Measurements from ENCODE around the gene MEIKIN.
A peak's percentile ranks its signal among the peaks of the same experiment; 100 is the strongest.
"Not testable (repeated sequence)": the region's sequence is repeated elsewhere in the genome, so short reads cannot be mapped to it uniquely, and the experiment has no call there.

The MEIKIN gene

DNA sequence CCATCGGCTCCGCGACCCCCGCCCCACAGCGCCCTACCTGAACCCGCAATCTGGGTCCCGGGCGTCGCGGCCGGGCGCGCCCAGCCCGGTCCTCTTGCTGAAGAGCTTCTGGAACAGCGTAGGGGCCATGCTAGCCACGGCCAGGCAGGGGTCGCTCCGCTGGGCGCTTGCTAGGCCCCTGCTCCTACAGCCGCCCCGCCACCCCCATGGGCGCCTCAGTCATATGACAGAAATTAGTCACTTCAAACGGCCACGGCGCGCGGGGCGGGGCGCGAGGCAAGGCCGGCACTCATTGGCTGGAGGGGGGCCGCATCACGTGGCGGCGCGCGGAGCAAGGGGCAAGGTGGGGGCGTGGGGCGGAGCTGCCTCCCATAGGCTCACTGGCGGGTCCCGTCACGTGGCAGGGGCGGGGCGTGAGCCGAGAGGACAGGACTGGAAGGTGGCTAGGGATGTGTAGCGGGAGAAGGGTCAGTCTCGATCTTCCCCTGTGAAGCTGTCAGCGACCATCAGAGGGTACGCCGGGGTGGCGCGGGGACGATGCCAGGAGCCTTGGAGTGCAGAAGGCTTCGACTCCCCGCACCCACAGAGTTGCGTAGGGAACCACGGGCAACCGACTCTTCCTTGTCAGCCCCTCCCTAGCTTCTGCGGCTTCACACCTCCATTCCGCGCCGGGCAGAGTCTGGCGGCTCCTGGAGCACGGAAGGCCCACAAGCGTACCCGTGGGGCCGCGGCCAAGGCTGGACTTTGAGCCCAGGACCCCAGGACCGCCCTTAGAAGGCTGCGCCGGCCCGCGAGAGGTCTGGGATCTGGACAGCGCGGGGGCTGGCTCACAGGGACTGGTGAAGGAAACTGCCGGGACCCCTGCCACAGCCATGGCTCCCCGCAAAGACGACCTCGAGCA is 148.4 kb downstream of the MEIKIN start, which contains the start of gene FNIP1:
Gene FNIP1 (minus strand): TSS at position 225 of the 901 bp plus-strand sequence. CDS start 96 bp downstream, at position 129.
- DNase-seq = peak; percentile 99

DNA sequence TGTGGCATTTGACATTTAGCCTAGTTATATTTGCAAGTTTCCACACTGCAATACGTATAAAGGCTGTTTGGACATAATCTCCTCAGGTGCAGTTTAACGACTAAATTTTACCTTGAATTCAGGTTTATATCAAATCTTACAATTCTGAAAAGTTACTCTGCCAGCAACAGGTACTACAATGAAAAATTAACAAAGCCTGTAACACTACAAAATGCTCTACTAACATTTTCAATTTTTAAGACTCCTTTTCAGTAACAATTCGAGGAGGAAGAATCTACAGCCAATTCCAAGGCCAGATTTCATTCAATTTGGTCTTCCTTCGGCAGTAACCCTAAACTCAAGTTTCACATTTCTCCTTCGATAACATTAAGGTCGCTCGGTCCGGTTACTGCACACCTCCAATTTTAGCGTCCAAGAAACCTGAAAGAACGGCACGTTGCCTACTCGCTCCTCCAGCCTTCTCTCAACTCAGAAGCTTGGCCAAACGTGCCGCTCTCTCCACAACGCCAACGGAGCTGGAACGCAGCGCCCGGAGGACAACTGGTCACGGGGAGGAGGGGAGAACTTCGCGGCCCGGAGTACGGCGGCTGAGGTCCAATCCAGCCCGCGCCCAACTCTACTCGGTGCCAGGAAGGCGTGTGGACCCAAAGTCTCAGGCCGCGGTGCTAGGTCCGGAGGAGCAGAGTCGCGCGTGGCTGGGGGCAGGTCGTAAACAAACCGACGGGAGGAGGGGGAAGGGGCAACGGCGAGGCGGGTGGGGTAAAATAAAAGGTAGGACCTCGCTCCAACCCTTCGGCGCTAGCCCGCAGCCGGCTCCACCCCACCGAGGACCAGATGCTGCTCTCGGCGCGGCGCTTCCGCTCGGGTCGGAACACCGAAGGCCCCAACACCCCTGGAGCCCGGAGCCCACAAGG is 149.3 kb downstream of the MEIKIN start:
- DNase-seq = peak; percentile 40 to 50

DNA sequence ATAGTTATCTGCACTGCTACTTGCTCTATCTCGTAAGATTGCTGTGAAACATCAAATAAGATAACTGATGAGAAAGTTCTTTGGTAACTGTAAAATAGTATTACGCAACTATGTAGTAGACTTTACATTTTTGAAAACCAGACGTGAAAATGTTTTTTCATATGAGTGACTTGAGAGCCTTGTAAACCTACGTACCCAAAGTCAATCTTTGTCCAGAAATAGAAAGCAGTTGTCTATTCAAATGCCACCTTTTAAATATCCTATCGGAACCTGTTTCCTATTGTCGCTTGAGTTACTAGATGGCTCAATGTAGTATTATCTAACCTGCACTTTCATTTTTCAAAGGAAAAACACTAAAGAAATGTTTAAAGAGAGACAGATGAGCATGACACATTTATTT is 150.2 kb downstream of the MEIKIN start:
- no peak for DNase-seq

DNA sequence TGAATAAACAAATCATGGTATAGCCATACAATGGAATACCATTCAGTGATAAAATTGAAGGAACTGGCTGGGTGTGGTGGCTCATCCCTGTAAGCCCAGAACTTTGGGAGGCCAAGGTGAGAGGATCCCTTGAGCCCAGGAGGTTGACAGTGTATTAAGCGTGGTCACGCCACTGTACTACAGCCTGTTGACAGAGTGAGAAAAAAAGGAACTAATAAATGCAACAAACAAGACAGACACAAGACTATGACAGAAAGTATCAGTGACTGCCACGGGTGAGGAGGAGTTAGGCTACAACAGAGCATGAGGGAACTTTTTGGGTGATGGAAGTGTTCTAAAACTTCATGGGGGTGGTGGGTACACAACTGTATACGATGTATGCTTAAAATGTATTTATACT is 150.9 kb downstream of the MEIKIN start:
- no peak for DNase-seq

DNA sequence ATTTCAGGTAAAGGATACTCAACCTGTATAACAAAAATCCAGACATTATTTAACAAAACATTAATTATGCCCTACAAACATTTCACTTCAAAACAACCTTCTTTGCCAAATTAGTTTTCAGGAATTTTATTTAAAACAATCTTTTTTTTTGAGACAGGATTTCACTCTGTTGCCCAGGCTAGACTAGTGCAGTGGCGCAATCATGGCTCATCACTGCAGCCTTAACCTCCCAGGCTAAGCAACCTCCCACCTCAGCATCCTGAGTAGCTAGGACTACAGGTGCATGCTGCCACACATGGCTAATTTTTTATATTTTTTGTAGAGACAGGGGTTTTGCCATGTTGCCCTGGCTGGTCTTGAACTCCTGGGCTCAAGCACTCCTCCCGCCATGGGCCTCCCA is 152.6 kb downstream of the MEIKIN start:
- no peak for DNase-seq

DNA sequence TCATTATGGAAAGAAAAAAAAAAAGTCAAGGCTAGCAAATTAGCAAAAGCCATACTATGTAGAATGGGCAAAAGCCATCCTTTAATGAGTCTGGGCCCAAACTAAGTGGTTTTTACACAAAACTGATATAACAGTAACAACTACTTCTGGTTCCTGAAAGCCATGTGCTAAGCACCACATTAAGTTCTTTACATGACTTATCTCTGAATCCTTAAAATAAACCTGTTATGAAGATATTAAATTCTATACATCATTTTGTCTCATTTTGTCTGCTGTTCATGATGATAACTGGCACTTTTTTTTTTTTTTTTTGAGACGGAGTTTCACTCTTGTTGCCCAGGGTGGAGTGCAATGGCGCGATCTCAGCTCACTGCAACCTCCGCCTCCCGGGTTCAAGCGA is 153.6 kb downstream of the MEIKIN start:
- DNase-seq = no peak

DNA sequence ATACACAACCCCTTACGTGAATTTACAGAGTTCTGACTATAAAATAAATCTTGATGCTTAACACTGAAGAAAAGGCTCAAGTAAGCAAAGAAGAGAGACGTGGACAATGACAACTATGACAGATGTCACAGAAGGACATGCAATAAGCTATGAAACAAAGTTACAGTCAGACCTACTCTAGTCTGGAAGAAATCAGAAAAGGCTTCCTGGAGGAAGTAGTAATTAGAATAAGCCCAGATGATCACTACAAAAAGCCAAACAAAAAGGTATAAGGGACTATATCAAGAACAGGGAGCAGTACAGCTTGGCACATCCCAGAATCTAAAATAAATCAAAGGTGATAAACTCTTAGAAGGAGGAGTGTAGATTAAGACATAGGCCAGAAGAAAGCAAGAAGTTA is 154.9 kb downstream of the MEIKIN start:
- no peak for DNase-seq

DNA sequence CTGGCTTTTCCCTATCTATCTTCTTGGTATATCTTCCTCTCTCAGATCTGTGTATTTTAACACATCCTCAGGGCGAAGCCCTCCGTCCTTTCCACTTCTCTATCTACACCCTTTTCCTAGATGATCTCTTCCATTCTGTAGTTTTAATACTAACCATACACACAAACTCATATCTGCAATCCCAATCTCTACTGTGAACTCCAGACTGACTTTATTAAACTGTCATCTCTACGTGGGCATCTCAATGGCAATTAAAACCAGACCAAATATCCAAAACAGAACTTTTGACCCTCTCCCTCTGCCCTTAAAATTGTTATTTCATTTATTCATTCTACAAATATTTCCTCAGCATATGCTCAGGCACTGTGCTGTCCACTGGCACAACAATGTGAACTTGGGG is 155.7 kb downstream of the MEIKIN start:
- no peak for DNase-seq

DNA sequence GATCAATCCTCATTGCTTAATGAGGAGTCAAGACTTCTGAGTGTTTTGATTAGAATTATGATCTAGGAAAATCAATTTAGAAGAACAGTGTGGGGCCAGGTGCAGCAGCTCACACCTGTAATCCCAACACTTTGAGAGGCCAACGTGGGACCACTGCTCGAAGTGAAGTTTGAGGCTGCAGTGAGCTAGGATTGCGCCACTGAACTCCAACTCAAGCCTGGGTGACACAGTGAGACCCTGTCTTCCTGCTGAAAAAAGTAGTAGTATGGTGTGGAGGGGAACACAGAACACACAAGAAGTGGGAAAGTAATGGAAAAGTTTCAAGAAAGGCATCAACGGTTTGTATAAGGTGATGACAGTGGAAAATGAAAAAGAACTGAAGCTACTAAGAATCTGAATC is 157.7 kb downstream of the MEIKIN start:
- no peak for DNase-seq

DNA sequence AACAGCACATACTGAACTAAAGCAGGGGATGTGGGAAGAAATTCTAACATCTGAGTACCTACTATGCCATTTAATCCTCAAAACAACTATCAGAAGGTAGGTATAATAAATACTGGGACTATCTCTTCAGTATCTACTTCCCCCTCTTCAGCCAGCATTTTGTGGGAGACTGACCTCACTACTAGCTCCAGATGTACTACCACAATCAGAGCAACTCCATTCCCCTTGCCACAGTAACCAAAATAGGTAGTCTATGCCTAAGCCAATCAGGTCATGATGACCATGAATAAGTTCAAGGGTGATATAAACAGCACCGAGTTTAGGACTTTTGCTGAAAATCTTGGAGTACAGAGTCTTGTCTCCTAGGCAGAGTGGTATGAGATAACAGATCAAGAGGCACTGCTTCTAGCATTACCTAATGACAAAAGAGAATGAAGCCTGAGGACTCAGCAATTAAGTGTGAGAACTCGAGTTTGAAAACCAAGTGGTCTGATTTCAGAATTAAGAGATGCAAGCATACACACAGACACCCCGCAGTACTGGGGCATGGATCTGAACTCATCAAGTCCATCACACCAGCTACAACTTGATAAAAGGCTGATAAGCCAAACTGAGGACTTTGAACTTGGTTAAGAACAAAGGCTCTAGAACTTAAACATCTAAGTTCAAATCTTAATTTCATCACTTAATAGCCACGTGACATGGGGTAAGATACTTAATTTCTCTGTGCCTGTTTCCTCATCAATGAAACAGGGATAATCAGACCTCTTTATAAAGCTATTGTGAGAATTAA is 158.4 kb downstream of the MEIKIN start:
- DNase-seq = no peak

DNA sequence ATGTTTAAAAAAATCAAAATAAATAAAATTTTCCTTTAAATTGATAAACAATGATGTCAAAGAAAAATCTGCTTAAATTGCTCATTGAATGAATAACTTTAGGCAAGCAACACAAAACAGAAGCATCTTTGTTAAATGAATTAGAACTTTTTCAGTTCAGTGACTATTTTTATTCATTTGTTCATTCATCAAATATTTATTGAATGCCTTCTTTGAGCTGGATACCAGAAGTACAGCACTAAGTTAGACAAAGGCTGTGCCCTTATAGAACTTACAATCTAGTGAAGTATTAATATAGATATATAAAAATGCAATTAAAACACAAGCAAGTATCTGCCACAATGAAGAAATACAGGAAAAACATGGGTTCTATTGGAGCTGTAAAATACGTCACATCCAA is 159.4 kb downstream of the MEIKIN start:
- no peak for DNase-seq

DNA sequence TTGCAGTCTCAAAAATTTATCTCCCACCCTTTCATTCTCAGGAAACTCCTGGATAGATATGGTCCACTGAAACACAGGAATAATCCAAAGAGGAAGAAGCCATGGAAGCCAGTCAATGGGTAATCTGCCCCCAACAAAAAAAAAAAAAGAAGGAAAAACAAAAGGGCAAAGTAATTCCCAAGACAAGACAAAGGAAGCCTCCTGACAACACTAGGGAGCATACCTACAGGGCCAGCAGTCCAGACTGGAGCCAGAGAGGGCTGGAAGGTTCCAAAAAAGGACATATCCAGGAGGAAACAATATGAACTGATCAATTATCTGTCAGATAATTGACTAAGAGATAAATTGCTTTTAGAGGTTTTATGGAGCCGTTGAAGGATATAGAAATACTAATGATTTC is 161.6 kb downstream of the MEIKIN start:
- DNase-seq = no peak

DNA sequence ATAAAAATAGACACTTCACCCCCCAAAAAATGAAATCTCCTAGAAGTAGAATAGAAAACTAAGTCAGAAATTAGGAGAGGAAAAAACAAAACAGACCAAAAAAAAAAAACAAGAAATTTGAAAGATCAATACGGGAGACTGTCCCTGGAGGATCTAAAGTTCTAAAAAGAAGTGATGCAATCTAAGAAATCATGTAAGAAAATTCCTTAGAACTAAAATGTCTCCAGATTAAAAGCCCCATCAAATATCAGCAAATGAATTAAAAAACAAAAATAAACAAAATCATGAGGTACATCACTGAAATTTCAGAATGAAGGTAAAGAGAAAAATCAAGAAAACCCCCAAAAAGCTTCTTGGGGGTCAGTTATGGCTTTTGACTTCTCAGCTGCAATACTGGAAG is 162.1 kb downstream of the MEIKIN start:
- no peak for DNase-seq

DNA sequence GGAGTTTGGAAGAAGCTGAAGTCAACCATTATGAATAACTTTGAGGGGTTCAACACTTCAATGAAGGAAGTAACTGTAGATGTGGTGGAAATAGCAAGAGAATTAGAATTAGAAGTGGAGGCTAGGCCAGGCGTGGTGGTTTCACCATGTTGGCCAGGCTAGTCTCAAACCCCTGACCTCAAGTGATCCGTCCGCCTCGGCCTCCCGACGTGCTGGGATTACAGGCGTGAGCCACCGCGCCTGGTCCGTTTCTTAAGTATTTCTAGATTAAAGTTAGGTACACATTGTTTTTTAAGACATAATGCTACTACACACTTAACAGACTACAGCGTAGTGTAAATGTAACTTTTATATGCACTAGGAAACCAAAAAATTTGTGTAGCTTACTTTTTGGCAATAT is 162.7 kb downstream of the MEIKIN start:
- DNase-seq = no peak

DNA sequence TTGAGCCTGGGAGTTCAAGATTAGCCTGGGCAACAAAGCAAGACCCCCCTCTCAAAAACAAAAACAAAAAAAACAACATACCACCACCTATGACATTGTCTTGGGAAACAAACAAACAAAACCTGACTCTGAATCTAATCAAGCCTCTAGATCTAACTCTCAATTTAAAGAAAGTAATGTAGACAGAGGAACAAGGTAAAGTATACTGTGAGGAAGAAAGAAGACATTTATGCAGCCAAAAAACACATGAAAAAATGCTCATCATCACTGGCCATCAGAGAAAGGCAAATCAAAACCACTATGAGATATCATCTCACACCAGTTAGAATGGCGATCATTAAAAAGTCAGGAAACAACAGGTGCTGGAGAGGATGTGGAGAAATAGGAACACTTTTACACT is 167.3 kb downstream of the MEIKIN start:
- DNase-seq = not testable (repeated sequence)

DNA sequence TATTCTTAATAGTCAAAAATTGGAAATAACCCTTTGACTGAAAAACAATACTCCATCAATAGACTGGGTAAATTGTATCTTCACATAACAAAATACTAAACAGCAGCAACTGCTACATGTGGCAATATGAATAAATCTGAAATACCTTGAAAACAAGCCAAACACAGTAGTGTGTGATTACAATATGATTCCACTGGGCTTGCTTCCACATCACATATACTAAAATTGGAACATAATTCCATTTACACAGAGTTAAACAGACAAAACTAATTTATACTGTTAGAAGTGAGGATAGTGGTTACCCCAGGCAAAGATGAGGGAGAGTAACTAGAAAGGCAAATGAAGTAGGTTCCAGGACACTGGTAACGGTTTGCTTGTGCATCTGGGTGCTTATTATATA is 169.0 kb downstream of the MEIKIN start:
- DNase-seq = no peak

DNA sequence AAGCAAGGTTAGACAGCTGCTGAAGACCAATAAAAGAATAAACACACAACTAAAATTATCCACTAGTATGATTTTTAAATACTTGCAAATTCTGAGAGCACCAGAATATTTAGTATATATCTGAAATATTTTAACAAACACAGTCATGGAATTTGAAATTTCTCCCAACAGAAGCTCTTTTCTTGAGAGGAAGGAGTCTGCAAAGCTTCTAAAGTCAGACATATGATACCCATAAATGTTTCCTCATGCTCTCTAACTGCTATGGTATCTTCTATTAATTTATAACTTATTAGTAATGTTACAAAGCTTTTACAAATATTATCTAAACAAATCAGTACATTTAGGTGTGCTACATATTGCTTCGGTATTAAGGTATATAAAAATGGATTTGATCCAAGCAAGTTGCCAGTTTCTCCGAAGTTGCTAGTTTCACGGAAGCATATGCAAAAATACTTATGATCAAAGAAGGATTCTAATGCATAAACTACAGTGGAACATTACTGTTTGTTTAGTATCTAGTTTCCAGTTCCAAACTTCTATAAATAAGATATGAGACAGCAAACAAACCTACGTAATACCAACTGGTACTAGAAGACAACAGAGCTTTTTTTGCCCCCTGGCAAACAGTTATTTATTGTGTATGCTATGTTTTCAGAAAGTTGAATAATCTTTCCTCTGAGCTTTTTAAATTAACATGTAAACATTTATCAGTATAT is 170.7 kb downstream of the MEIKIN start:
- no peak for DNase-seq

DNA sequence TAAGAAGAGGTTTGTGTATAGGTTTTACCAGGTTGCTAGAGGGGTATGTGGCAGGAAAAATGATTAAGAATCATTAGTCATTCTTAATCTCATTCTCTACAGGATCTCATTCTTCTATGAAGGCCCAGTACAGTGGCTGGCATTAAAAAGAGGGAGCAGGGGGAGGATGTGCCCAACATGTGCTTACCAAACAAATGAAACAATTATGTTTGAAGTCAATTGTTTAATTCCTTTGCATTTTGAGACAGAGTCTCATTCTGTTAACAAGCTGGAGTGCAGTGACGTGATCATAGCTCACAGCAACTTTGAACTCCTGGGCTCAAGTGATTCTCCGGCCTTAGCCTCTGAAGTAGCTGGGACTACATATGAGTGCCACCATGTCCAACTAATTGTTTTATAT is 171.7 kb downstream of the MEIKIN start:
- DNase-seq = no peak

DNA sequence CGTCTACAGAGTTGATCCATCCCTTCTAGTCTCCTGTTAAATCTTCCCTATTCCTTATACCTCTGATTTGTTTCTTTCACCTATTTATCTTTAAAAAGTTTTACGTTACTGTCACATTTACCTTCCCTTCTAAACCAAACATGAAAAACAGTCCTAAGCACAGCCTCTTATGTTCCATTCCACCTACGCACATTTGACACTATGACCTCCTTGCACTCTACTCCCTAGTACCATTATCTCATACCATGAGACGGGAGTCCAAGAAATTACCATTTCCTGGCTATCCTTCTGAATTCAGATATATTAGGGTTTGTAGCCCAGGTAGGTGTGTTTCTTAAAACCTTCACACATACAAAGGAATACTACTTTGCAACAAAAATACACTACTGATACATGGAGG is 173.8 kb downstream of the MEIKIN start:
- no peak for DNase-seq

DNA sequence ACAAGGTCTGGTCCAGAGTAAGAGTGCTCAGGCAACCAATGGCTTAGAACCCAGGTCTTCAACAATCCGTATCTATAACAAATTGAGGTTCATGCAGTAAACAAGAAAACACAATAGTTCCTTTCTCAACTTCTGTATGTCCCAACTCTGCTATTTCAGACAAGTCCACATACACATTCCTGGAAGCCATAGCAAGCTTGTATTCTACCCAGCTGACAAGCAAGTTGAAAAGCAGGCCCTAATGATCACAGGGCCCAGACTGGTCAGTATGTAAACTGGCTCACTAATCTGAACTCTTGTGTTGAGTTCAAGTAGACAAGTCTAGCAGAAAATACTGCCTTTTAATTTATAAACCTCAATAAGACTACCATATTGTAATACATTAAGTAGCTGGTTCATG is 175.5 kb downstream of the MEIKIN start:
- DNase-seq = no peak

DNA sequence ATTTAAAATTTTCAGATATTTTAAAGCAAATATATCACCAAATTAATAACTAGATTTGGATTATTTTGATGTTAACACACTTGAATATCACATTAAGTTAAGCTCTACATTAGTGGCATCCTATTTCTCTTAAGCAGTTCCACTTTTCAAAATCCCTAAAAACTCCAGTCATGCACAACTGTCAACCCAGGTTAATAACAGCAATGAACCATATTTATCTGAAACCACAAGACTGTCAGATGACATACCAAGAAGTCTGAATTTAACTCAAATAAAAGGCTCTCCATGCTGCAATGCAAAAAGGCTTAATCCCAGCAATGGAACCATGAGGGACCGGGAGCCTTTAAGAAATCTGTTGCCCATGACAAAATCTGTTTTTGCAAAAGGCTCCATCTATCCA is 176.1 kb downstream of the MEIKIN start:
- DNase-seq = no peak

DNA sequence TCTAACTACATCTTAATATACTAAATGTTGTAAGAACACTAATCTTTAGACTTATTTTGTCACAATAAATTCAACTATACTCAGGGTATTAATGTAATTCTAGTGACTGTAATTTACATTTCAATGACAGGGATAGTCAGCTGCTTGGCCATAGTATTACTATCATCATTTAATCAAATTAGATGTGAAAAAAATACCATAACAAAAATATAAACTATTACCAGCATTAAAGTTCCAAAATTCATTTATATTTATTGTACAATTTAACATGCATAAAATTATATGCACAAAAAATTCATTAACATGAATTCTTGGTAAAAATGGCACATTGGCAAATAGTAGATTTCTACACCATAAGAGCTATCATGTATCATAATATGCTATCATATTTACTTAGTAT is 177.6 kb downstream of the MEIKIN start:
- no peak for DNase-seq

All from stimulated activated CD4-positive, alpha-beta T cell treated with anti-CD3 and anti-CD28 coated beads, Interleukin-2, amount 100 ng/mL, for 24 hours (primary cell).